ENCODE data around the gene PCBD1. TPM values are rescaled to one million over a fixed set of nuclear protein-coding genes. Genes with fewer than 3 reads are reported as not detected.
A peak's percentile ranks its signal among the peaks of the same experiment; 100 is the strongest.
"Not testable (repeated sequence)": the region's sequence is repeated elsewhere in the genome, so short reads cannot be mapped to it uniquely, and the experiment has no call there.

The PCBD1 gene
- total RNA-seq = 45.8 TPM

GRCh38 chr10:70887804-70888800, at the start of gene PCBD1:
Gene PCBD1 (minus strand): TSS chr10:70888565. CDS start chr10:70888533, 32 bp downstream.
- peak; percentile 73 for ATAC-seq

- no peak for ATAC-seq
Observed at GRCh38 chr10:70937661-70938060, 49.3 kb upstream of the PCBD1 start.

GRCh38 chr10:70936111-70936510, 47.7 kb upstream of the PCBD1 start:
- peak; percentile 25 for ATAC-seq

GRCh38 chr10:70935631-70936030, 47.3 kb upstream of the PCBD1 start:
- no peak for ATAC-seq

GRCh38 chr10:70935125-70935625, 46.8 kb upstream of the PCBD1 start:
- ATAC-seq = no peak

GRCh38 chr10:70934701-70935100, 46.3 kb upstream of the PCBD1 start:
- no peak for ATAC-seq

- no peak for ATAC-seq
Observed at GRCh38 chr10:70932392-70933196, 44.2 kb upstream of the PCBD1 start.

- ATAC-seq = no peak
Observed at GRCh38 chr10:70931168-70931815, 42.9 kb upstream of the PCBD1 start.

- no peak for ATAC-seq
Observed at GRCh38 chr10:70930263-70931000, 42.1 kb upstream of the PCBD1 start.

- no peak for ATAC-seq
Observed at GRCh38 chr10:70928140-70928539, 39.8 kb upstream of the PCBD1 start.

- peak; percentile 4 for ATAC-seq
Observed at GRCh38 chr10:70927189-70927943, 39.0 kb upstream of the PCBD1 start.

GRCh38 chr10:70926226-70927000, 38.0 kb upstream of the PCBD1 start:
- ATAC-seq = no peak

GRCh38 chr10:70925377-70926225, 37.2 kb upstream of the PCBD1 start:
- no peak for ATAC-seq

- ATAC-seq = peak; percentile 66
Observed at GRCh38 chr10:70923696-70924095, 35.3 kb upstream of the PCBD1 start.

- no peak for ATAC-seq
Observed at GRCh38 chr10:70921285-70921684, 32.9 kb upstream of the PCBD1 start.

GRCh38 chr10:70920519-70920918, 32.2 kb upstream of the PCBD1 start:
- peak; percentile 92 for ATAC-seq

- not testable (repeated sequence) for ATAC-seq
Observed at GRCh38 chr10:70919906-70920305, 31.5 kb upstream of the PCBD1 start.

GRCh38 chr10:70918851-70919530, 30.6 kb upstream of the PCBD1 start:
- ATAC-seq = no peak

GRCh38 chr10:70917635-70918034, 29.3 kb upstream of the PCBD1 start:
- ATAC-seq = no peak
